ENCODE results near the gene CCNC.

GRCh38 chr6:99613409-99613704, 44.9 kb upstream of the CCNC start:
- TF ChIP-seq CTCF (IDR thresholded peaks at IDR 0.05) (no peak), POLR2A (IDR thresholded peaks at IDR 0.05) (no peak)
